Gastroesophageal sphincter (tissue), 4 donors: Measurements from ENCODE around the gene PDIA5. TPM values are rescaled to one million over a fixed set of nuclear protein-coding genes. Genes with fewer than 3 reads are reported as not detected.

Experiments
- ATAC-seq: fragments of 150-250 bp; one replicate; pipeline ENCODE4 v1.9.1; 2016; ENCODE audit warnings: mild to moderate bottlenecking, moderate library complexity
- H3K27ac ChIP-seq, 4 donors: fragments of 200-600 bp; sonication (generic) in 3 of 4; 1 replicate in 3 of 4; 2 replicates in 1 of 4; pipeline ENCODE4 v1.5.1; 2016 to 2019
- H3K27me3 ChIP-seq: fragments of 200-600 bp; sonication (generic); one replicate; pipeline ENCODE4 v1.5.1; 2019
- H3K36me3 ChIP-seq, 2 donors: fragments of 200-600 bp; sonication (generic); one replicate each; pipeline ENCODE4 v1.5.1; 2019; ENCODE audit warnings: control low read depth in 1 of 2
- H3K4me1 ChIP-seq, 3 donors: fragments of 200-600 bp; sonication (generic); 1 replicate in 2 of 3; 2 replicates in 1 of 3; pipeline ENCODE4 v1.5.1; 2016 to 2019; ENCODE audit warnings: control low read depth in 2 of 3
- H3K4me3 ChIP-seq, 2 donors: fragments of 200-600 bp; sonication (generic); one replicate each; pipeline ENCODE4 v1.5.1; 2019; ENCODE audit warnings: mild to moderate bottlenecking in 1 of 2, moderate library complexity in 1 of 2
- H3K9me3 ChIP-seq, 3 donors: fragments of 200-600 bp; sonication (generic); one replicate each; pipeline ENCODE4 v1.5.1; 2017 to 2019; ENCODE audit warnings: control low read depth in 2 of 3
- CTCF ChIP-seq, 4 experiments: fragments of 200-600 bp in 2 of 4; fragments of 450-650 bp in 2 of 4; sonication (generic) in 1 of 4; IDR thresholded peaks; one replicate each; pipeline ENCODE4 v1.5.1; 2017 to 2019; ENCODE audit warnings: antibody characterized with exemption in 4 of 4, mild to moderate bottlenecking in 2 of 4, moderate library complexity in 2 of 4
- EP300 ChIP-seq: sonication (generic); formaldehyde crosslinking; IDR thresholded peaks from one replicate; pipeline ENCODE4 v1.6.1; 2017; ENCODE audit warnings: antibody characterized with exemption, mild to moderate bottlenecking
- POLR2A ChIP-seq, 2 donors: fragments of 450-650 bp; IDR thresholded peaks; one replicate each; pipeline ENCODE4 v1.6.1; 2017; ENCODE audit warnings: antibody characterized with exemption in 2 of 2, mild to moderate bottlenecking in 2 of 2, moderate library complexity in 1 of 2
- POLR2AphosphoS5 ChIP-seq: sonication (generic); formaldehyde crosslinking; IDR thresholded peaks from one replicate; pipeline ENCODE4 v1.6.1; 2017; ENCODE audit warnings: antibody characterized with exemption
- WGBS, 2 donors: methylation state at CpG; one replicate each; pipeline ENCODE4 v1.1.5; 2018; ENCODE audit warnings: low coverage in 1 of 2; 5-methylcytosine and 5-hydroxymethylcytosine counted together
- total RNA-seq, 4 donors: library from RNA; depleted of rRNA; stranded (reverse); fragments of >200 nt; gene quantifications; one replicate each; pipeline ENCODE4 v1.1.0, GENCODE V29; 2016

The PDIA5 gene
- total RNA-seq, 4 donors from 2014 or later = 9.0 to 19.8 (median 16.9) TPM

DNA sequence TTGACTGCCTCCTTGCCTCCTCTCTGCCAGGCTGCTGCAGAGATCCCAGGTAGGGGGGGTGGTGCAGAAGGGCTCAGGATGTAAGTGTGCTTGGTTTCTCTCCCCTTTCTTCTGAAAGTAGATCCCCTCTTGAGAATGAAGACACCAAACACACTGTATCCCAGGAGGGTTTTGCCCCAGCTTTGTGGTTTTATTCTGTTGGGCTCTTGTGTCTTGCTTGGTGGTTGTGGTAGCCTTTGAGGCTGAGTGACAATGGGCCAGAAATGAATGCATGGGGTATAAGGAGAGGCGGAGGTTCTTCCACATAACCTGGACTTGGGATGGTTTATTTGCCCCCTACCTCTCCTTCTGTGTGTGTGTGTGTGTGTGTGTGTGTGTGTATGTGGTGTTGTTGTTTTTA is 5.7 kb downstream of the PDIA5 start:
- no peak for ATAC-seq
- peaks cover 5 to 73% (median 30%) of the 10 kb centered on the region in 3 donors for H3K4me1 ChIP-seq
- H3K36me3 ChIP-seq = no peaks in the 10 kb centered on the region
- H3K9me3 ChIP-seq = no peaks in the 10 kb centered on the region
- WGBS, 2 donors = no CpG with 5 or more reads among the region's 1 CpG
- TF ChIP-seq CTCF (IDR thresholded peaks at IDR 0.05) (no peak), EP300 (no peak), POLR2AphosphoS5 (no peak)
- H3K27me3 ChIP-seq = no peaks in the 10 kb centered on the region
- H3K27ac ChIP-seq = peak overlapping the region in 3 of 4 donors; percentile 49 to 73 (median 62)
- H3K4me3 ChIP-seq = no peak overlapping the region

DNA sequence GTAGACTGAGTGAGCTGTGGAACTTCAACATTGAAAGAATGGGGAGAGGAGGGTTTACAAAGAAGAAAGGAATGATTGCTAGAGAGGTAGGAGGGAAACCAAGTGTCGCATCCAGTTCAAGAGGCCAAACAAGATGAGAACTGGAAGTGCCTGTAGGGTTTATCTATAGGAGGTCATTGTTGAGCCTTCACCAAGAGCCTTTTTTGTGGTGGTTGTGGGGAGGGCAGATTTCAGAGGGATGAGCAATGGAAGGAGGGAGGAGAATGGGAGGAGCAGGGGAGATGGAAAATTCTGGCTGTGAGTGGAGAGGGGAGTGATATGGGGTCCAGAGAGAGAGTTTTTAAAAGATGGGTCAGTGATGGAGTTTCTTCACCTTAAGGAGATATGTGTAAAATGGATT is 8.5 kb downstream of the PDIA5 start:
- Histone ChIP-seq H3K9me3 (no peaks in the 10 kb centered on the region), H3K27me3 (no peaks in the 10 kb centered on the region), H3K36me3 (no peaks in the 10 kb centered on the region), H3K27ac (peak overlapping the region in 3 of 4 donors; percentile 51 to 79 (median 52)), H3K4me3 (no peak overlapping the region), H3K4me1 (peaks cover 5 to 76% (median 20%) of the 10 kb centered on the region in 3 donors)
- 95 to 100% methylated on average over 1 of the region's 1 CpG for WGBS, 2 donors
- no peak for ATAC-seq
- TF ChIP-seq CTCF (IDR thresholded peaks at IDR 0.05) (no peak), POLR2AphosphoS5 (no peak), POLR2A (IDR thresholded peaks at IDR 0.05) (no peak), EP300 (no peak)

DNA sequence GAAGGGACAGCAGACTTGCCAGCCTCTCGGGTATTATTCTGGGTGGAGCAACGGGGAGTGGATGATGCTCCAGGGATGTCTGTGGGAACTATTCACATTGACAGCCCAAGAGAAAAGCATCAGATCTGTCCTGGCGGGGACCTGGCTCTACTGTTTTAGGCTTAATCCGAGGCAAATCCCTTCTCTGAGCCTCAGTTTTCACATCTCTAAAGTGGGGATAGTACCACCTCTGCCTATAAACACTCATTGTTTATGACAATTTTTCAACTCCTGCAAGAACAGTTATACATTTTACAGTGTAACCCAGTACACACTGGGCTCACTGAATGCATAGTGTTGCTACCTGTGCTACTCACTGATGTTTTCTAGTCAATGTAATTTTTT is 9.3 kb downstream of the PDIA5 start:
- Histone ChIP-seq H3K4me1 (peaks cover 5 to 76% (median 20%) of the 10 kb centered on the region in 3 donors), H3K27me3 (no peaks in the 10 kb centered on the region), H3K9me3 (no peaks in the 10 kb centered on the region), H3K4me3 (no peak overlapping the region), H3K27ac (peak overlapping the region; percentile 40 to 79 (median 62)), H3K36me3 (no peaks in the 10 kb centered on the region)
- TF ChIP-seq POLR2A (IDR thresholded peaks at IDR 0.05) (no peak), CTCF (IDR thresholded peaks at IDR 0.05) (no peak), POLR2AphosphoS5 (no peak), EP300 (no peak)
- ATAC-seq = no peak
- 67 to 80% methylated on average over 2 of the region's 4 CpGs for WGBS, 2 donors

DNA sequence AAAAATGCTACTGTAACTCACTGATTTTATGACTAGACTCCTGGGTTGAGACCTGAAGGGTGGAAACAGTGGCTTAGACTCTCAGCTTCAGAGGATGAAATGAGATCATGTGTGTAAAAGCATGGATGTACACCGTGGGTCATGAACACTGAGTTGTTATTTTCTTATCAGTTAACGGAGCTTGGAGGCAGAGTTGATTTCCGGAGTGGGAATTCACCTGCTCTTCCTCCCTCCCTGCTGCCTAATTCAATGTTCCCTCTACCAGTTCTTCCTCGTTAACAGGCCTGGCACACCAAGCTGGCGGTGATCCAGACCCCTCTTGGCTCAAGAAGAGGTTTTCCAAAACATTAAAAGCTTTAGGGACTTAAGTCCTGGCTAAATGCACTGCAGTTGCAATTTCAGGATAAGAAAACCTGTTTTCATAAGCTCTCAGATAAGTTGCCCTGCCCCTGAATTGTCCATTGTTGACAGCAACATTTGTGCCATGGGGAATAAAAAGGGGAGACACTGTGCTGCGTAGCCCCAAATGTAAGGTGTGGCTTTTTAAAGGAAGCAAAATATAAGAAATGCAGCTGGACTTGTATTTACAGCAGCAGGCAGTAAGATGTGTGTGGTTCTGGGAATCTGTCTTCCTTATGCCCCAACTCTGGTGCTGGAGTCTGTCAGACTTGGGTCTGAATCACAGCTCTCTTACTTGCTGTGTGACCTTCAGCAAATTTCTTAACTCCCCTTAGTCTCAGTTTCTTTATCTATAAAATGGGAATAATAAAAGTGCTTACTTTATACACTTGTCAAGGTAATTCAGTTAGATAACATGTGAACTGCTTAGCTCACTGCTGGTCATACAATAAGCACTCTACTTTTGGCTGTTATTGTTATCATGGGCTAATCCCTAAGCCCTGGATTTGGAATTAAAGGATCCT is 9.9 kb downstream of the PDIA5 start:
- Histone ChIP-seq H3K9me3 (no peaks in the 10 kb centered on the region), H3K4me1 (peaks cover 2 to 76% (median 19%) of the 10 kb centered on the region in 3 donors), H3K27me3 (no peaks in the 10 kb centered on the region), H3K36me3 (no peaks in the 10 kb centered on the region), H3K27ac (peak overlapping the region; percentile 40 to 79 (median 62)), H3K4me3 (no peak overlapping the region)
- 11 to 16% methylated on average over 4 to 6 of the region's 6 CpGs for WGBS, 2 donors
- TF ChIP-seq EP300 = no peak
- TF ChIP-seq POLR2AphosphoS5 = peak; percentile 36
- ATAC-seq = peak; percentile 62

- Histone ChIP-seq H3K4me3 (no peak overlapping the region), H3K27ac (peak overlapping the region; percentile 40 to 79 (median 62)), H3K9me3 (no peaks in the 10 kb centered on the region), H3K4me1 (peaks cover 2 to 76% (median 28%) of the 10 kb centered on the region in 3 donors), H3K36me3 (no peaks in the 10 kb centered on the region), H3K27me3 (no peaks in the 10 kb centered on the region)
- TF ChIP-seq EP300 = no peak
- no peak for TF ChIP-seq POLR2AphosphoS5
- no peak for TF ChIP-seq CTCF (IDR thresholded peaks at IDR 0.05)
- no peak for ATAC-seq
- WGBS, 2 donors = 77 to 84% methylated on average over 8 to 9 of the region's 10 CpGs
Observed at GRCh38 chr3:123078101-123078500, 11.3 kb downstream of the PDIA5 start.
